SK-MEL-5 (cell line): ENCODE results near the gene TOB1. TPM values are rescaled to one million over a fixed set of nuclear protein-coding genes. Genes with fewer than 3 reads are reported as not detected.
"Not testable (repeated sequence)": the region's sequence is repeated elsewhere in the genome, so short reads cannot be mapped to it uniquely, and the experiment has no call there.

Source experiments
- DNase-seq: peaks from one replicate; pipeline ENCODE4 v3.0.0-alpha.2; 2016; ENCODE audit warnings: low read depth, low spot score
- in situ Hi-C: cut with HindIII; loops from 2 replicates; pipeline ENCODE4 v1.10.0; 2016; ENCODE audit warnings: low sequenced_read_pairs, high pct_unique_total_duplicates, low pct_unique_long_range_greater_than_20kb
- total RNA-seq: library from RNA; depleted of rRNA; stranded (reverse); fragments of >200 nt; shearing (Covaris generic); gene quantifications from 2 replicates; pipeline ENCODE4 v1.2.3, GENCODE V29; 2014

Gene TOB1
- total RNA-seq, 1 experiment from 2014 or later: 23.7 TPM

DNA sequence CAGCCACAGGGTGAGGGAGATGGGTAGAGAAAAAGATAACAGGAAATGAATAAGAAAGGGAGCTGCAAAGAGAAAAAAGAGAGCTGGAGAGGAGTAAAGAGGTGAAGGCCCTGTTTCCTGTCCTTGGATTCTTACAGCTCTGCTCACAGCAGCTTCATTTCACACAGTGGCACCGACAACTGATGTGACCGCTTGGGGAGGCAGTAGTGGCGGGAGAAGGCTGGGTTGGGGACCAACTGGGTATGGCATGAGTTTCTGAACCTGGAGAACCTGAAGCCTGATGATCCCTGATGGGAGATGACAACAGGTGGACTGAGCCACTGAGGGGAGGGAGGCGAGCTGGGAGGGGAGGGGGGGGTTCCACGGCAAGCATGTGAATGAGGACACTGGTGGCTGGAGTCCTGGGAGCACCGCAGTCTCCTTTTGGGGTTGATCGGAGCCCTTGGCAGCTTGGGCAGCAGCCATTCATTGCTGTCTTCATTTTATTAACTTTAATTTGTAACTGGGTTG is 34.3 kb upstream of the TOB1 start:
- DNase-seq: no peak
- in situ Hi-C loops: no loop called here

- in situ Hi-C loops: no loop called here
- no peak for DNase-seq
Observed at GRCh38 chr17:50899559-50900319, 33.6 kb upstream of the TOB1 start.

- no peak for DNase-seq
- in situ Hi-C loops: no loop called here
Observed at GRCh38 chr17:50899005-50899460, 32.9 kb upstream of the TOB1 start.

DNA sequence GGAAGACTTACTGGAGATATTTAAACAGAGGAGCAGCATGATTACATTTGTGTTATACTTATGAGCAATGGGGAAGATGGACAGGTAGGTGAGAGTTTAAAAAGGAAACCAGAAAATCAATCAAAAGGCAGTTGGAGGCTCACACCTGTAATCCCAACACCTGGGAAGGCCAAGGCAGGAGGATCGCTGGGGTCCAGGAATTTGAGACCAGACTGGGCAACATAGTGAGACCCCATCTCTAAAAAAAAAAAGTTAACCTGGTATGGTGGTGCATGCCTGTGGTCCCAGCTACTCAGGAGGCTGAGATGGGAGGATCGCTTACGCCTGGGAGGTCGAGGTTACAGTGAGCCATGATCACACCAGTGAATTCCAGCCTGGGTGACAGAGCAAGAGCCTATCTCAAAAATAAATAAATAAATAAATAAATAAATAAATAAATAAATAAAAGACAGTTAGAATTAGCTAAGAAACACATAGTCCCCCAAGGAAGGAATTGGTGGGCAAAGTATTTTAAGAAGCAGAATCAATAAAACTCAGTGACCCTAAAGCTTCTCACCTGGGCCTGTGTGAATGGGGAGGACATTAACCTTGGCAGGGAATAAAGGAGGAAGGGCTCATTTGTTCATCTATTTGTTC is 32.3 kb upstream of the TOB1 start:
- DNase-seq: no peak

DNA sequence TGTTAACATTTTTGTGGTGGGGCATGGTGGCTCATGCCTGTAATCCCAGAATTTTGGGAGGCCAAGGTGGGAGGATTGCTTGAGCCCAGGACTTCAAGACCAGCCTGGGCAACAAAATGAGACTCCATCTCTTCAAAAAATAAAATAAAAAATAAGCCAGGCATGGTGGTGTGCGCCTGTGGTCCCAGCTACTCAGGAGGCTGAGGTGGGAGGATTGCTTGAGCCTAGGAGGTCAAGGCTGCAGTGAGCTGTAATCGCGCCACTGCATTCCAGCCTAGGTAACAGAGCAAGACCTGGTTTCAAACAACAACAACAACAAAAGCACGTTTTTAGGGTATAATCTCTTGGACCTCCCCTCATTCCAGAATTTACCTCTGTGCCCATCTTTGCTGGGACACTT is 28.4 kb upstream of the TOB1 start:
- DNase-seq, in situ Hi-C loops: not testable (repeated sequence)

More for the DNA sequence above, 32.3 kb upstream of the TOB1 start:
- in situ Hi-C loops: no loop called here

DNA sequence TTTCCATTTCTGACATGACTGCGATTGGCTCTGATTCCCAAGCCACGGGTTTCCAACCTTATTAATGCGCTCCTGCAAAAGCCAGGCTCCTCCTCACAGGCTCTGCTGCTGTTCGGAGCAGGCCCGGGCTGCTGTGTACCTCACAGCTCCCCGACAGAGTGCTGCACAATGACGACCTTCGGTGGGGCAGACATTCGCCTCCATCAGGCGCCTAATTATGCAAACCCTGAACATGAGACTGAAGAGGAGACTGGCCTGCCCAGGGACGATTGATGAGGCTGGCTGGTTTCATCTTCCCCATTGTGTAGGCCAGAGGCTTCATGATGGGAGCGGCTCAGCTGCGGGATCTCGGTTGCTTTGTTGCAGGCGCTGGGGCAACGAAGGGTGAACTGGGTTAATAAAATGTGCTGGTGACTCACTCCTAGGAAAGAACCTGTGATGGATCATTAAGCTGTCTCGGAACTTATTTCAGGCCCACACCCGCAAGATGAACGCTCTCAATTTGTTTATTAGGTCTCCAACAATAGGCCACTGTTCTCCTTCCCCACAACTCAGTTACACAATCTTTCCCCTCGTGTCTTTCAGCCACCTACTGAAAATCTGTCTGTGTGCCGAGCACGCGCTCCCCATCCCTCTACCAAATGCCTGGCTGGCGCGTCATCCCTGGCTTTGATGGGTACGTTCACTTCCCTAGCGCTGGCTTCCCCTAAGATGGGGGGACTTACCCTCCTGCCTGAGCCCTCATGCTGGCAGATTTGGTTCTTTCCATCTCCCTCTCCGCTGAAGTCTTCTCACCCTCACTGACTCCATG is 27.2 kb upstream of the TOB1 start:
- peak; percentile 98 for DNase-seq
- in situ Hi-C loops: no loop called here

- DNase-seq: peak; percentile 62
Observed at GRCh38 chr17:50892101-50892776, 26.1 kb upstream of the TOB1 start.

GRCh38 chr17:50891577-50891989 is 25.4 kb upstream of the TOB1 start:
- in situ Hi-C loops: no loop called here
- peak; percentile 64 for DNase-seq

More at GRCh38 chr17:50892101-50892776, 26.1 kb upstream of the TOB1 start:
- in situ Hi-C loops: no loop called here

DNA sequence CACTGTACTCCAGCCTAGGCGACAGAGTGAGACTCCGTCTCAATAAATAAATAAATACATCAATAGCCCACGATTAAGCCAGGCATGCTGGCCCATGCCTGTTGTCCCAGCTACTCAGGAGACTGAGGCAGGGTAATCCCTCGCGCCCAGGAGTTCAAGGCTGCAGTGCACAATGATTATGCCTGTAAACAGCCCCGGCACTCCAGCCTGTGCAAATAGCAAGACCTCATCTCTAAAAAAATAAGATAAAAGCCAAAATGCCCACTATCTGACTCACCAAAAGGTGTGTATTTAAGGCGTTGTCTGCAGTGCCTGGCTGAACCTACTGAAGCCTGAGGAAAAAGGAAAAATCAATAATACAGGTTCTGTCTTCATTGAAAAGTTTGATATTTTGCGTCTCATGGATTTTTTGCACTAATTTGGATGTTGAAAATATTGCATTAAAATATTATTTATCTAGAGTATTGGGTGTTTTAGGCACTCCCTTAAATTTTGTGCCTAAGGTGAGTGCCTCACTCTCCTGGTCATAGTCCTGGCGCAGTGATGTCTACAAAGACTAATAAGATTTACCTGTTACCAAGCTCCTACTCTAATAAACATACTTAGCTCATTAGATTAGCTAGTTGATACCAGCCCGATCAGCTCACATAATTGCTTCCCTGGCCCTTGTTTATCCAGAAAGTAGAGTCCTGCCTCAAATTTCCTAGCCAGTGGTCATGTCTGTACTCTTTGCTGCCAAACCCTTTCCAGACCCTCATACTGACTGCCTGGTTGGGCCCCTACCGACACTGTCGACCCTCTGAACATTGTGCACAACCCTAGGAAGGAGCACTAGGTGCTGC is 24.7 kb upstream of the TOB1 start:
- in situ Hi-C loops: no loop called here
- DNase-seq: no peak

GRCh38 chr17:50889528-50890118 is 23.5 kb upstream of the TOB1 start:
- DNase-seq: no peak
- in situ Hi-C loops: no loop called here

DNA sequence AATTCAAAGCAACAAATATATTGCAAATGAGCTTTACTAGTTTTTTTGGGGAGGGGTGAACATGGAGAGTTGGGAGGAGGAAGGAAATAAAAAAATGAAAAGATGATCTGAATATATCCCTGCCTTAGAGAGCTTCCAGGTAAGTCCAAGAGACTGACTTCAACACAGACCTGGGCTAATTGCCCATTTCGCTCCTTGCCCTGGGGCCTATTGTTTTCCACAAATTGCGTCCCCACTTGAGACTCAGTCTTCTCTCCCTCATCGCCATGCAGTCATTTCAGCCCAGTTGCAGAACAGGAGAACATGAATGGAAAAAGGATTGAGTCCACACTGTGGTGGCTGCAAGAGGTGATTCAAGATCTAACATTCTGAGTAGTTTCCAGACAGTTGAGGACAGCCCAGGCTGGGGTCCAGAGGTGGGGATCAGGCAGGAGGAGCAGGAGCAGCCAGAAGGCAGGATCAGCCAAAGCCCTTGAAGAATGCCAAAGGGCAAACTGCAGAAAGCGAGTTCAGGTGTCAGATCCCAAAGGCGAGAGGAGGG is 21.6 kb upstream of the TOB1 start:
- no peak for DNase-seq
- in situ Hi-C loops: no loop called here

DNA sequence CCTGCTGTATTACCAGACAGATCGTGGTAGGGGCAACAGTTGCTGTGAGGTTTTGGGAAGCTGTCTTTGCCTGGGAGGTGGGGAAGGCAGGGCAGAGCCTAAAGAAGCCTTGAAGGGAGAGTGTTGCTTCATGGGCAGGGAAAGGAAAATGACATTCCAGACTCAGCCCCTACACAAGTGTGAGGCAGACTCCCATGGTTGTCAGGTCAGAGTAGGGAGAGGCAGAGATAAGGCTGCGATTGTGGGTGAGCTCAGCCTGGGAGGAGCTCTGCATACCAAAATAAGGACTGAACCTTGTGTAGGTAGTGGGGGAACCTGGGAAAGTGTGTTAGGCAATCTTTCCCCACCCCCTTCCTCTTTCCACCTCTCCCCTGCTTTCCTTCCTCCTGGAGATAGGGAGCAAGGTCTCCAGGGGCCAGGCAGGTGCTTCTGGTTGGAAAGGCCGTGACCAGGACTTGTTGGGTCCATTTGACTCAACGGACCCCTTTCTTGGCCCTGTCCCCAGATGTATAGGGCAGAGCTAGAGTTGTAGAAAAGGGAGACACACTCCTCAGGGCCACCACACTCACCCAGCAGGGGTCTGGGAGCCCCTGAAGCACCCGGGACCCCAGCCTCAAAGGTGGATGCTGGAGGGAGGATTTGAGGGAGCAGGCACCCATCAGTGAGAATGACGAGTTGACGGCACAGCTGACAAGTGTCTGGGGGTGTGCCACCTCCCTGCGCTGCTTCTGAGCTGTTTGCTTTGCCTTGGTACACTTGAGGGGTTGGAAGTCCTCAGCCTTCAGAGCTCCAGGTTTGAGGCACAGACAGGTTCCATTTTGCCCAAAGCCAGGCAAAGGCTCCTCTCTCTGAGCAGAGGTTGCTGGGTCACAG is 18.5 kb upstream of the TOB1 start:
- in situ Hi-C loops: no loop called here
- DNase-seq: no peak

- no peak for DNase-seq
- in situ Hi-C loops: no loop called here
Observed at GRCh38 chr17:50883850-50884438, 17.8 kb upstream of the TOB1 start.

DNA sequence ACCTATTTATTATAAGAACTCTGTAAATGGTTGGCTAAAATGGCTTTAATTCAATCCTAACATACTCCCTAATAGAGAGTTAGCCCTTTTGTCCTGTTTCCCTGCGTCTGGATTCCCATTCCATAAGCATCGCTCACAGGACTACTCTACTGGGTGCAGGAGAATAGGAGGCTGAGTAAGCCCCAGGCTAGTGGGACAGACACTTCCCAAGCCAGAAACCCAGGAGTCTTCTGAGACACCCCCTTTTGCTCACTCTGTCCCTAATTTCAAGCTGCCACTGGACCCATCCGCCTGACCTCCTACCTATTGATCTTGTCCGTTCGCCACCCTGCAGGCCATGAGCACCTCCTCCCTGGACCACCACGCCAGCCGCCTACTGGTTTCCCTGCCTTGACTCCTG is 16.7 kb upstream of the TOB1 start:
- in situ Hi-C loops: no loop called here
- DNase-seq: no peak

DNA sequence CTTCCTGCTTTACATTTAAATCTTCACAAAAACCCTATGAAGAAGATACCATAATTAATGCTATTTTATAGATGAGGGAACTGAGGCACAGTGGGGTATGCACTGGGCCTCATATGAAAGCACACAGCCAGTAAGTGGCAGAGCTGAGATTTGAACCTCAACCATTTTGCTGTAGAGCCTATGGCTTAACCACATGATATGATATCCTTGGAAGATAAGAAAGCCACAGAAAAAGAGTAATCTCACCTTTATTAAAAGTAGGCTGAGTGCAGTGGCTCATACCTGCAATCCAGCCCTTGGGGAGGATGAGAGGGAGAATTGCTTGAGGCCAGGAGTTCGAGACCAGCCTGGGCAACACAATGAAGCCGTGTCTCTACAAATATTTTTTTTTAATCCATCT is 15.0 kb upstream of the TOB1 start:
- DNase-seq: no peak
- in situ Hi-C loops: no loop called here
